HG02884 (cell line): ENCODE measurements around the gene TOMM34.

Source experiments
- ATAC-seq: cut with Tn5 transposase; IDR thresholded peaks from one replicate; pipeline ENCODE4 v1.9.1; 2021; ENCODE audit warnings: mild to moderate bottlenecking, moderate library complexity; ENCODE audit not compliant: unreplicated experiment

Gene TOMM34

DNA sequence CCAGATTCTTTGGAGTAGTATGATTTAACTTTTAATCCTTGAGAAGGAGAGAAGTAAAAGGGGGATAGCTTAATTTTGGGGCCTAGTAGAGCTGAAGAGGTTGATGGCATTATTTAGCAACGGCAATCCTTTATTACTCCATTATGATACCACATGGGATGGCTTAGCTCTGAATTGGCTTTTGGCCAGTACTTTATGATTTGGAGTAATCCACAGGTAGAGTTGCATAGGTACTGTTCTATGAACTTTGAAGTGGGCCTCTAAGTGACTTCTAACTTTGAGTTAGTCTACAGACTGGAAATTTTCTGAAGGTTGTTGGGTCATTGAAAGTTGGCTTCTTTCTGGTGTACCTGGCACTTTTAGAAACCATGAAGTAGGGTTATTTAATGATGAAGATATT is 63.1 kb downstream of the TOMM34 start:
- ATAC-seq, result no peak

DNA sequence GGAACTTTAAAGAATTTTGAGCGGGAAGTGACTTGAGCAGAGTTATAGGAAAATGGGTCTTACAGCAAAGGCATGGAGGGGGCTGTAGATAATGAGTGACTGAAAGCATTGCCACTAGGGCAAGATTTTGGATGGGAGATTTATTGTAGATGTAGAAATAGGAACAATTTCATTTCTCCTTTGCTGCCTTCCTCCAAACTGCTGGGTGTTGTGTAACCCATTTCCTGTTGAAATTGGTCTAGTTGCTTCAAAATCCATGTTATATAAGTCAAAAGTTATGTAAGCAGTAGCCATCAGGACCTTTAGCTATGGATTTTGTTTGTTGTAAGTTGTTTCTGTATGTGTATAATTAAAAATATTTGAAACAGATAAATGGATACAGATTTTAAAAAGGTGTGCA is 63.6 kb downstream of the TOMM34 start:
- no peak for ATAC-seq

DNA sequence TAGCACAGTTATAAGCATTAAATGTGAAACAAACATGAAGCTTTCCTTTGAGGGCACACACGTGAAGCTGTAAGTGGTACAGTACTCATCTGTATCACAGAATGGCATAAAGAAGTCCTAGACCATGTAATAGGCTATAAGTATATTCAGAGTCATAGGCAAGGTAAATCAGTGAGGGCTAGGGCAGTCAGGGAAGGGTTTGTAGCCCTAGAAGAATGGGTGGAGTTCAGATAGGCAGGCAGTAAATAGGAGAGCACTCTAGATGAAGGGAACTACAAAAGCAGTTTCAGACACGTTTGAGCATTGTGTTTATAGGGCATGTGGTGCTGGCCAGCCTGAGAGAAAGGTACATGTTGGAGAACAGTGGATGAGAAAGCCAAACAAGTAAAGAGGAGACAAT is 65.2 kb downstream of the TOMM34 start:
- no peak for ATAC-seq
